HG03135 (cell line): ENCODE measurements around the gene SAYSD1.
"Not testable (repeated sequence)": the region's sequence is repeated elsewhere in the genome, so short reads cannot be mapped to it uniquely, and the experiment has no call there.

Experiments used
- ATAC-seq: cut with Tn5 transposase; IDR thresholded peaks from one replicate; pipeline ENCODE4 v1.9.1; 2021; ENCODE audit warnings: mild to moderate bottlenecking, moderate library complexity; ENCODE audit not compliant: unreplicated experiment

SAYSD1 gene

GRCh38 chr6:39114704-39115599 is at the start of gene SAYSD1:
Gene SAYSD1, minus strand, starts transcription at chr6:39115186. Its CDS starts 97 bp downstream, at chr6:39115089.
- peak; percentile 92 for ATAC-seq

GRCh38 chr6:39157511-39157910 is 42.5 kb upstream of the SAYSD1 start:
- ATAC-seq: no peak

GRCh38 chr6:39156801-39157200 is 41.8 kb upstream of the SAYSD1 start:
- ATAC-seq: no peak

GRCh38 chr6:39154705-39155104 is 39.7 kb upstream of the SAYSD1 start:
- no peak for ATAC-seq

- ATAC-seq: no peak
Observed at GRCh38 chr6:39153766-39154397, 38.9 kb upstream of the SAYSD1 start.

- no peak for ATAC-seq
Observed at GRCh38 chr6:39152262-39152661, 37.3 kb upstream of the SAYSD1 start.

GRCh38 chr6:39151211-39151610 is 36.2 kb upstream of the SAYSD1 start:
- ATAC-seq: no peak

- no peak for ATAC-seq
Observed at GRCh38 chr6:39144481-39145173, 29.6 kb upstream of the SAYSD1 start.

- ATAC-seq: no peak
Observed at GRCh38 chr6:39143238-39143930, 28.4 kb upstream of the SAYSD1 start.

- no peak for ATAC-seq
Observed at GRCh38 chr6:39140556-39141167, 25.7 kb upstream of the SAYSD1 start.

GRCh38 chr6:39137245-39137644 is 22.3 kb upstream of the SAYSD1 start:
- no peak for ATAC-seq

- not testable (repeated sequence) for ATAC-seq
Observed at GRCh38 chr6:39136207-39136606, 21.2 kb upstream of the SAYSD1 start.

- ATAC-seq: not testable (repeated sequence)
Observed at GRCh38 chr6:39134761-39135160, 19.8 kb upstream of the SAYSD1 start.

GRCh38 chr6:39130691-39131090 is 15.7 kb upstream of the SAYSD1 start:
- no peak for ATAC-seq

- ATAC-seq: no peak
Observed at GRCh38 chr6:39128832-39129231, 13.8 kb upstream of the SAYSD1 start.

GRCh38 chr6:39128106-39128505 is 13.1 kb upstream of the SAYSD1 start:
- ATAC-seq: no peak

GRCh38 chr6:39124114-39124513 is 9.1 kb upstream of the SAYSD1 start:
- ATAC-seq: no peak

- no peak for ATAC-seq
Observed at GRCh38 chr6:39118921-39119320, 3.9 kb upstream of the SAYSD1 start.

GRCh38 chr6:39114388-39114703 is 640 bp downstream of the SAYSD1 start:
- ATAC-seq: peak; percentile 19

GRCh38 chr6:39113788-39114187 is 1.2 kb downstream of the SAYSD1 start:
- no peak for ATAC-seq

GRCh38 chr6:39111280-39111679 is 3.7 kb downstream of the SAYSD1 start:
- ATAC-seq: no peak
